GM18520 (cell line): ENCODE data around the gene NHS.

Source experiments
- ATAC-seq: cut with Tn5 transposase; IDR thresholded peaks from one replicate; pipeline ENCODE4 v1.9.1; 2021; ENCODE audit not compliant: unreplicated experiment

NHS gene

DNA sequence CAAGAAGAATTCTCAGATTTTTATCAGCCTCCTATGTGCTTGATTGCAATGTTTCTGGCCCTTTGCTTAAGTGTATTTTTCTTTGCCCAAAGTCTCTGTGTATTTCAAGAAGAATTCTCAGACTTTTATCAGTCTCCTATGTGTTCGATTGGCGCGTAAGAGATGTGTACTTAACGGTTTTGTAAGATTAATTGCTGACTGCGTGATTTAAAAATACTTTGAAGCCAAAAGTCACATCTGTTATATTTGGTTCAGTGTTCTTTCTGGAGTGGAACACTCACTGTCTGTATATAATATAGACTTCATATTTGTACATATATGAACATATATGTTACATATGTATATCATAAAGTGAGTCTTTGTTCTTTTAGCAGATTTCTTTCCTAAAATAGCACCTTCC lies 373.7 kb downstream of the NHS start:
- no peak for ATAC-seq

DNA sequence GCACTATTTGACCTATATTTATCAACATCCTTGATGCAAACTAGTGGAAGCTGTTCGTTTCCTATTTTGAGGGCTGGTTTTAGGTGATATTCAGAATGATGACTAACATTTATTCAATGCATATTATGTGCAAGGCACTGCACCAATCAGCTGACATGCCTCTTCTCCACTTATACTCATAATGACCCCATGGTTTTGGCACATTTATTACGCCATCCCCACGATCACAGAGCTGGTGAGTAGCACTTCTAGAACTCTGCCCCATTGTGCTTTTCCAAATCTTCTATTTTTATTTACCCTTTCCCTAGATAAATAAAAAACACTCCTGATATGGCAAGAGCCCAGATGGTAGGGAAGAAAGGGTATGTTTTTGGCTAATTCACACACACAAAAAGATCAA lies 375.4 kb downstream of the NHS start:
- ATAC-seq: no peak

DNA sequence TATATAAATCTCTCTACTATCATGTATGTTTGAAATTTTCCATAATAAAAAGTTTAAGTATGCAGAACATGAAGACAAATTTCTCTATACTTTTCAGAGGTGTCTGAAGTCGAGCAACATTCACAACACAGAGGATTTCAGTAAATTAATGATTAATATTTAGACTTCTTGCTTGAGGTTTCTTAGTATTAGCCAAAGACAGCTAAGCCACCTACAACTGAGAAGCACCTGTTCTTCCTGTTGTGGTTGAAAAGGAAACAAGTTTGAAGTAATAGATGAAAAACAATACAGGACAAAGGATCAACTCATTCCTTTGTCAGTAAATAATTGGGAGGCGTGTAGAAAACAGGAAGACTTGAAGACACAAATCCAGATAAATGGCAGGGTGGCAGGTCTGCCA lies 383.4 kb downstream of the NHS start:
- no peak for ATAC-seq

DNA sequence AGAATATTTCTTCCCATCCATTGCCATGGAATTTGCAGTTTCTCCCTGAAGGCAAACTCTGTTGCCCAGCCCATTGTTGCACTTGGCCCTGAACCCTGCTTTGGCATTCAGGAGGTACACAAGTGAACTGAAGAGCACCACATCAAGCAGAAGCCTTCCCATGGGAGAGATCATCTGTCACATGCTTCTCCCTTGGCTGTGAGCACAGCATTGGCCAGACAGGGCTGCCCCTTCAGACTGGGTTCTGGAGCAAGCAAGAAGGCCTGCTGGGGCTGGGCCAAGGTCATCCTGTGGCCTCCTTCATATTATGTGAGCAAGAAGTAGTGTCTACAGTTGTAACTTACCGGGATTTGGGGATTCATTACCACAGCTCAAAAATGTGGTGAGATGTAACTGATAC lies 385.0 kb downstream of the NHS start:
- no peak for ATAC-seq

DNA sequence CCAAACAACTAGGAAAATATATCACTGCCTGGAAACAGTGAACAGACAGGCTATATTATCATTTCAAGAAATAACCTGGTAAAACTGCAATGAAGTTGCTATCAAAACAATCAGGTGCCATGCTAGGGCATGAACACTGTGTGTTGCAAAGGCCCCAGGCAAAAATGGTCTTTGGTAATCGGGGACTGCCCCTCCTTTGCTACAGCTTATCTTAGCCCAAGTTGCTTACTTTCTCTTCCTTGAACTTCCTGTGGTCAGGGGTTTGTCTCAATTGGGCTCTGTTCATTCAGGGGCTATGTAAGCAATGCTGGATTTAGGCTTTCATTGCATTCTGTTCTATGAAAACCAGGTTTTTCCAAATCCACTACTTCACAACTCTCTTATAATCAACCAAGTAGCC lies 392.7 kb downstream of the NHS start:
- ATAC-seq: no peak

DNA sequence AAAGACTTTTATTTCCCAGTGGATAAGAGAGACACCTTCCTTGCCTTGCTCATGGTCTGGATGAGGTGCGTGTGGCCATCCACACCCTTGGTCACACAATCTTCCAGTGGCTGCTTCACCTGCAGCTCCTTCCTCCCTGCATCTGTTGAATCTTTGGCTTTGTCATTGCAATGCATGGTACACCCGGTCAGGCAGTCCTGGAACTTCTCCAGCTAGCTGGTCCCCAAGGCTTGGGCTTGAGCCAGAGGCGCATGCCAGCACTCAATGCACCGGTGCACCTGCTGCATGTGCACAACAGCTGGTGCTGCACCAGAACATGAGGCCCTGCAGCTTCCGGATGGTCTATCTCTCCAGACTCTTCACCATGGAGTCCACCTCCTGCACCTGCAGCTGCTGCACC lies 394.0 kb downstream of the NHS start:
- no peak for ATAC-seq

DNA sequence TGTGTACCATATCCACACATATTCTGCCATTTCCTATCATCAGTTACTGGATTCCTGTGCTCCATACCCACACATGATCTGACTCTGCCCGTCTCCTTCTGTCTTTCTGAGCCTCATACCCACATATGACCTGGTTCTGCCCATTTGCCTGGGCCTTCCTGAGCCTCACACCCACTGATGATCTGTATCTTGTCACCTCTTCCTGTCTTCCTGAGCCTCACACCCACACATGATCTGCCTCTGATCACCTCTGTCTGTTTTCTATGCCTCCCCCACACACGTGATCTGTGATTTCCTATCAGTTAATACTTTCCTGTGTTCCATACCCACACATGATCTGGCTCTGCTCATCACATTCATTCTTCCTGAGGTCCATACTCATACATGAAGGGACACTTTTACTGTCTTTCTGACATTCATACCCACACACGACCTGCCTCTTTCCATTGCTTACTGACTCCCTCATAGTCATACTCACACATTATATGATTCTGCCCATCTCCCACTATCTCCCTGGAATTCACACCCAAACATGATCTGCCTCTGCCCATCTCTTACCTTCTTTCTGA lies 394.8 kb downstream of the NHS start:
- ATAC-seq: no peak

DNA sequence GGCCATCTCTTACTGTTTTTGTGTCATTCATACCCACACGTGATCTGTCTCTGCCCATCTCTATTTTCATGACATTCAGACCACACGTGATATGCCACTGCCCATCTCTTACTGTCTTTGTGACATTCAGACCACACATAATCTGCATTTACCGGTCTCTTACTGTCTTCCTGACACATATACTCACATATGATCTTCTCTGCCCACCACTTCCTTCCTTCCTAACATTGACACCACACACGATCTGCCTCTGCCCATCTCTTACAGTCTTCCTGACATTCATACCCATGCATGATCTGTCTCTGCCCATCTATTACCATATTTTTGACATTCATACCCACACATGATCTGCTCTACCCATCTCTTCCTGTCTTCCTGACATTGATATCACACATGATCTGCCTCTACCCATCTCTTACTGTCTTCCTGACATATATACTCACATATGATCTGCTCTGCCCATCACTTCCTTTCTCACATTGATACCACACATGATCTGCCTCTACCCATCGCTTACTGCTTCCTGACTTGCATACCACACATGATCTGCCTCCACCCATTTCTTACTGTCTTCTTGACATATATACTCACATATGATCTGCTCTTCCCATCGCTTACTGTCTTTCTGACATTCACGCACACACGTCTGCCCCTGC lies 398.3 kb downstream of the NHS start:
- ATAC-seq: no peak

DNA sequence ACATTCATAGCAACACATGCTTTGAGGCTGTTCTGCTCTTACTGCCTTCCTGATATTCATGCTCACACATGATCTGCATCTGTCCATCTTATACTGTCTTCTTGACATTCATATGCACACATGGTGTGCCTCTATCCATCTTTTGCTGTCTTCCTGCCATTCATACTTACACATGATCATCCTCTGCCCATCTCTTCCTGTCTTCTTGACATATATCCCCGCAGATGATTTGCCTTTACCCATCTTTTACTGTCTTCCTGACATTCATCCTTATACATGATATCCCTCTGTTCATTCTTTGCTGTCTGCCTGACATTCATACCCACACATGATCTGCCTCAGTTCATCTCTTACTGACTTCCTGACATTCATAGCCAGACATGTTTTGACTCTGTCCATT lies 399.1 kb downstream of the NHS start:
- no peak for ATAC-seq

DNA sequence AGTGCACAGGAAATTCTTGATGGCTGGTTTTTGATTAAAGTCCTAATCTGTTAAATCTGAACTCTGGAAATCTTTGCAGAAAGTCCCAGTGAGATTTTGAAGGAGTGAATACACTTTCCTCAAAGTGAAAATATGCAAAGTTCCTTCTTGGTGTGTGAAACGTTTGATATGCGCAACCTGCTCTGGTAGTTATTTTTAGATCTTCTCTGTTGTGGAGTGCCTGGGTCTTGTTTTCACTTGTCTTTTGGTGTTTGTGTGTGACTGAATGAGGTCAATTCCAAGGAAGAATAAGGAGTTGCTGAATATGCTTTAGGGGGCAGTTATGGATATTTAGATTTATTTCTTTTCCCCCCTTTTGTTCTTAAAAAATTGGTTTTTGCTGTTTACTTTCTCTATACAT lies 404.0 kb downstream of the NHS start:
- no peak for ATAC-seq

DNA sequence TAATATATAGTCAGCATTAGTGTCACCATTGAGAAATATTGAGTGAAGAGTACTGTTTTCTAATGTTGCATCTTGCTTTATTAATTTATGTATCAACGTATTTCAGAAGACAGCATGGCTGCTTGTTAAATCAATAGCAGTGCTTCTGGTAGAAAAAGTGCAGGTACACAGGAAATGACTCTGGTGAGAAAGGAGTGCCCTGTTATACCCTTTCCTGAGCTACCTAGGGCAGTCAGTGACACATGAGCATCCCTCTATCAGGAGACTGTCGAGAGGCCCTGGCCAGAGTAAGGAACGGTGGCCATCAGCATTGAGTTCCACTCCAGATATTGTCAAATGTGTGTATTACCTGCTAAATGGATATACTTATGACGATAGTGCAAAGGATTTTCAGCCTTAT lies 404.4 kb downstream of the NHS start:
- no peak for ATAC-seq
